Colon (tissue), 2 donors: ENCODE measurements around the gene CDKL4.
"Not testable (repeated sequence)": the region's sequence is repeated elsewhere in the genome, so short reads cannot be mapped to it uniquely, and the experiment has no call there.

Experiments
- FAIRE-seq: peaks from 2 replicates; lab custom pipeline; 2012; peaks lifted over from hg19 to GRCh38; lab: Jason Lieb, UNC
- donor health status: control.
- donor health status: control.

The CDKL4 gene

DNA sequence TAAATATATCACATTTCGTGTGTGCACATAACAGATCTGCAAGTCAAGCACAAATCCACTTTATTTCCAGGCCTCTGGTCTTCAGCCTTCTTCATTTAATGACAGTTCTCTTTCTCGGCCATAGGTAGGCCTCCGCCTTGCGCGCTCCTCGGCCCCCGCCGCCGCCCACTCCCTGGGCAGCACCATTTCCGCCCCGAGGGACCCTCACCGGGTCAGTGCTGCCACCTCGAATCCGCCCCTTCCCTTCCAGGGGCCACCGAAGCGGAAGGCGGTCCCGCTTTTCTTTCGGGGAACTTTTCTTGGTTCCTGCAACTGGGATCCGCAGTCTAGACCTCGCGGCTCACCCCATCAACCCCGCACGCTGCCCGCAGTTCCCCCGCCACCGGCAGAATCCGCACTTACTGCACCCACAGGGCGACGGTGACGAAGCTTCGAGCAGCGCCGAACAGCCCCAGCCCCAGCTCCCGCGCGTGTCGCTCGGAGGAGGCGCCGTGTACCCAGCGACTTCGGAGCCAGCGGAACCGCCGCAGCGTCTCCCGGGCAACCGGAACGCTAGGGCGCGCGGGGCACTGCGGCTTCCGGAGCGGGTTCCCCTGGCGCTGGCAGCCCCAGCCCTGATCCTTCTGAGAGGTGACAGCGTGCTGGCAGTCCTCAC, at the start of gene CDKL4:
CDKL4 (minus strand) TSS at position 502 of the 655 bp plus-strand sequence.
- FAIRE-seq, result no peak

DNA sequence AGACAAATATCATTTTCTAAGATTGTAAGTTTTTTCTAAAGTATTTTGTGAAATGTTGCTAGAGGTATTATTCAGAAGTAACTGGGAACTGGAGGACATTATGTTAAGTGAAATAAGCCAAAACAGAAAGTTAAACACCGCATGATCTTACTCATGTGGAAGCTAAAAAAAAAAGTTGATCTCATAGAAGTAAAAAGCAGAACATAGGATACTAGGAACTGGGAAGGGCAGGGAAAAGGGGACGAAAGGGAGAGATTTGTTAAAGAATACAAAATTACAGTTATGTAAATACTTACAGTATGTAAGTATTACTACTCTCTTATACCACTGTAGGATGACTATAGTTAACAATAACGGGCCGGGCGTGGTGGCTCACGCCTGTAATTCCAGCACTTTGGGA, 46.7 kb upstream of the CDKL4 start:
- no peak for FAIRE-seq

DNA sequence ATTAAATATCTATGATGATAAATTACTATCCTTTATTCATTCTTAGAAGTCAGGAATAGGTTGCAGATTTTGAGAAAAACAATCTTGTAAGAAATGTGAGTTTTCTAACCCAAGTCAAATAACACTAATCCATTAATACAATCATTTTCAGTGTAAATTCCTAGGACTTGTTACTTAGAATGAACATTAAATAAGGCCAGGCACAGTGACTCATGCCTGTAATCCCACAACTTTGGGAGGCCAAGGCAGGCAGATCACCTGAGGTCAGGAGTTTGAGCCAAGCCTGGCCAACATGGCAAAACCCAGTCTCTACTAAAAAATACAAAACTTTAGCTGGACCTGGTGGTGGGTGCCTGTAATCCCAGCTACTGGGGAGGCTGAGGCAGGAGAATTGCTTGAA, 45.8 kb upstream of the CDKL4 start:
- no peak for FAIRE-seq

DNA sequence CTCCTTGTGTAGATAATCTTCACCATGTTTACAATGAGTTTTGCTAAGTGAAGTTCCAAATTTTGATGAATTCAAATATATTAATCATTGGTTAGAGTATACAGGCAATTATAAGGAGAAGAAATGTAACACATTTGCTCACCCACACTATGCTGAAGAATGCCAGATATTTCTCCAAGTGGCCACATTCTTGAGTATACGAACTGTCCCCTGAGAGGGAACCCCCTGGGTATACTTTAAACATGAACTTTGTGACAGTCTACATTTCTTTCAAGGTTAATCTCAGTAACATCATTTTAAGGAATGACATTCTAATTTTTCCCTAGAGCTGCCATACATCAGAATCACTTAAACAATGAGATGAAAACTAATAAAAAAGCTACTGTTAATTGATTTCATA, 39.8 kb upstream of the CDKL4 start:
- no peak for FAIRE-seq

DNA sequence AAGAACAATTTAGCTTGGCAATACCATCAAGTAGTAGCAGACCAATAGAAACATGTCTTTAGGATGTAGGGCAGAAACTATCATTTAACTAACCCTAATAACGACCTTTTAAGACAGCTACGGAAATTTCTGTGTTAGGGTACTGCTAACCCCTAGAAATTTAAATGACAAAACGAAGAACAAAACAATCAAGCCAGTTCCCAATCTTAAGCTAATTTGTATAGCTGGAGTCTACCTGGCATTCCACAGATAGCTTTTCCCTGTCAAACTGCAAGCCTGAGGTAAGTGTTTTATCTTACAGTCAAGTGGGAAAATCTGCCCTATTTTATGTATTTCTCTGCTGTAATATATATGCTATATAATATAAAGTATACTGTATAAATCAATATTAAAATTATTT, 37.6 kb upstream of the CDKL4 start:
- FAIRE-seq, result no peak

DNA sequence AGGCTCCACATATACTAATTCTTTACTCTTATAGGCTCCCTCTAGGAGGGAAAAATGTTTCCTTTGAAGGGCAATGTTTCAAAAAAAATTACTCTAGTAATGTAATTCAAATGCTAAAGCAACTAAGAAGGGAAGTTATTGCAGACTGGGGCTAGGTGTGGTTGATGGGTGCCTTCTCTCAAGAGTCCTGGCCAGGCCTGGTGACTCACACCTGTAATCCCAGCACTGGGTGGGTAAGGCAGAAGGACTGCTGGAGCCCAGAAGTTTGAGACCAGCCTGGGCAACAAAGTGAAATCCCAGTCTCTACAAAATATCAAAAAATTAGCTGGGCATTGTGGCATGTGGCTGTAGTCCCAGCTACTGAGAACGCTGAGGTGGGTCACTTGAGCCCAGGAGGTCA, 31.2 kb upstream of the CDKL4 start:
- no peak for FAIRE-seq

DNA sequence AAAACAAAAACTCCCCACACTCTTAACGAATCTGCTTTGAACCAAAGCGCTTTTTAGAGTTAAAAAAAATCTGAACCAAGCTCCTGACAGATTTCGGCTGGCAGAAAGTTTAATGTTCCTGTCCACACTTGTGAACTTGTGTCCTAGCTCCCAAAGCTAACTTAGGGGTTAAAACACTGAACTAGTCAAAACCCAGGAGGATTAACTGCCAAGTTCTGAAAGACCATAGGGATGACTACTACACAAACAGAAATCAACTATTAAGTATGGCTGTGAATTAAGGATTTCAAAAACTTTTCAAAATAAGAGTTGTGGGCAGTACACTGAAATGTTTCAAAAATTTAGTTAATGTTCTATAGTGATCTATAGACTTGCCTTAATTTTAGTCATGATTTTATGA, 26.2 kb upstream of the CDKL4 start:
- no peak for FAIRE-seq

DNA sequence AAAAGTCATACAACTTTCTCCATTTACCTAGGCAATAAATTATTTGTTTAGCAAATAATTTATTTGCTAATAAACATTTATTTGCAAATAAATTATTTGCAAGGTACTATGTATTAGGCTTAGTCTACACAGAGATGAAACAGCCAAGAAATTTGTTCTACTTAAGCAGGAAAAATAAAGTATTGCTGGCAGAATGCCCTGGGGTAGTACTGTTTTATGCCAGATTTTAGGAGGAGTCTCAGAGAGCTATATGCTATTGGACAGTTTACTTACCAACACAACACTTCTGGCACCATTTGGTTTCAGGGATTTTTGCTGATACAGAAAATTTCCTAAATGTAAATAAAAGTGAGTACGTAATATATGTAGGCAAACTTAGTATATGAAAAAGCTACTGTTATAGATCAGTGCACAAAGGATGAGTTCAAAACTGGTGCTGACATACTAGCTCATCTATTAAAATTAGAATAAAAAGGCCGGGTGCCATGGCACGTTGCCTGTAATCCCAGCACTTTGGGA, 23.2 kb upstream of the CDKL4 start:
- FAIRE-seq, result no peak

DNA sequence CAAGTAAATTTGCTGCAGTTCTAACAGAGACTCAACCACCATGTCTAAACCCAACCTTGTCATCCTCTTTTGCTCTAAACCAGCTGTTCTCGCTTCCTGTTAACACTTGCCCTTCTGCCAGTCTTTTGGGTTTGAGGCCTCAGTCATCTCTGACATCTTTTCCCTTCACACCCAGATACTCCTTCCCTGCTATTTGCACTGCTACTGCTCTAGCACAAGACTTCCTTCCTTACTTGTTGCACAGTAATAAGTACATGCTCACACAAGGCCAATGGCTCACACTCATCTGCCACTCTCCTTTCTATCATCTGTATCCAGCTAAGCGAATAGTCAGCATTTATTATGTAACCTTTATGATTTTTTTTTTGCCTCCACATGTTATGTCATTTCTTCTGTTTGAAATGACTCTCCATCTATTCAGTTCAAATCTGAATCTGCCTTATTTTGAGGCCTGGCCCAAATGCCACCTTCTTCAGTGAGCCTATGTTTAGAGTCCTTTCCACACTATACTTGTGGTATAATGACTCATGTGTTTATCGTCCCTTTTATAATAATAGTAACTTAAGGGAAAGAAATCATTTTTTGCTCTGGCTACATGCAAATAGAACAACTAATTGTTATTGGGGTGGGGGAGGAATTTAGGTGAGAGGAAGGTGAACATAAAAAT, 22.5 kb upstream of the CDKL4 start:
- FAIRE-seq, result no peak

DNA sequence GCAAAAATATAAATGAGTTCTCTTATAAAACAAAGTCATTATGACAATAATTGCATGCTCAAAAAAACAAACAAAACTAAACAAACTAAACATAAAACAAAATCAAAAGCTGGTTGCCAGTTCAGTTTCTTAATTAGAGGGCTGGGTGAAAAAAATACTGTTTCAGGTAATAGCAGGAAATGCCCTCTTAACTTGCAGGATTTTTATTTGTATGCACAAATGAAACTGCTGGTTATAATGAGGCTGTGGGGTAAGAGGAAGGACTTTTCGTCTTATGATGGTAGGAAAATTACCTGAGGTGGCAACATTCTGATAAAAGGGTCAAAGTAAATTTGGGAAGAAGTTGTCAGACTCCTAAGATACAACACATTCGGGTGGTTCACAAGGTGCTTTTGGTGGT, 21.5 kb upstream of the CDKL4 start:
- no peak for FAIRE-seq

DNA sequence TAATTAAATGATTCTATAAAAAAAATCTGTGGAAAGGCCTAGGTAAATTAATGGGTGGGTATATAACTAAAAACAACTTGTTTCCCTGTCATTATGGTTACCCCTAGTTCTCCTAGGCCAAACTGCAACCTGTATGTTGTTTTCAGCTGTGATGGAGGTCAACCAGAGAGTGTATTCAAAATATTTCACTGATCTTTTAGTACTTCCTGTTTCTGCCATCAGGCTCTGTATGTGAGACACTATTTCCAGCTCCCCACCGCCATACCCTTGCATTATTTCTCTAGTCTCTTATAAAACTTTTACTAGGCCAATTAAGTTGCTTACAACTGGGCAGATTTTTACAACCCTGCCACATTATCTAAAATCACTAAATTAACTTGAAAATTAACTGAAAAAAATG, 21.0 kb upstream of the CDKL4 start:
- no peak for FAIRE-seq

DNA sequence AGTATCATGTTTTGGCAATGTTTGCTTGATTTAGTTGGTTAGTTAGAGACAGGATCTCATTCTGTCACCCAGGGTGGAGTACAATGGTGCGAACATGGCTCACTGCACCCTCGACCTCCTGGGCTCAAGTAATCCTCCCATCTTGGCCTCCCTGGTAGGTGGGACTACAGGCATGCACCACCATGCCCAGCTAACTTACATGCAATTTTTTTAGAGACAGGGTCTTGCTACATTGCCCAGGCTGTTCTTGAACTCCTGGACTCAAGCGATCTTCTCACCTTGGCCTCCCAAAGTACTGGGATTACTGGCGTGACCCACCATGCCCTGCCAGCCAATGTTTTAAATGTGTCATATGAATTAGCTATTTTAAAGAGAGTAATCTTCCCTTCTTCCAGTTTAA, 16.3 kb upstream of the CDKL4 start:
- FAIRE-seq, result no peak

DNA sequence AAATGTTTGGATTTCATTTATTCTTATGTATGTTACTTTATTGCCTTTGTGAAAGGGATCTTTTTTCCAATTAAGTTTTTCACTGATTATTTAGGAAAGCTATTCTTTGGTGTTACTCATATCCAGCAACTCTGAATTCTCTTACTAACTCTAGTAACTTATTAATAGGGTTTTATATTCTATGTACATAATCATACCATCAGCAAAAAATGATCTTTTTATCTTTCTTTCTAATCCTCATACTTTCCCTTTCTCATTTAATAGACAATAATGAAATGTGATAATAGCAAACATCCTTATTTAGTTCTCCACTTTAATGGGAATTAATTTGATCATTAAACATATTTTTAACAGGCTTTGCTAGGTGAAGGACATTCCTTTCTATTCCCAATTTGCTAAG, 12.3 kb upstream of the CDKL4 start:
- no peak for FAIRE-seq

DNA sequence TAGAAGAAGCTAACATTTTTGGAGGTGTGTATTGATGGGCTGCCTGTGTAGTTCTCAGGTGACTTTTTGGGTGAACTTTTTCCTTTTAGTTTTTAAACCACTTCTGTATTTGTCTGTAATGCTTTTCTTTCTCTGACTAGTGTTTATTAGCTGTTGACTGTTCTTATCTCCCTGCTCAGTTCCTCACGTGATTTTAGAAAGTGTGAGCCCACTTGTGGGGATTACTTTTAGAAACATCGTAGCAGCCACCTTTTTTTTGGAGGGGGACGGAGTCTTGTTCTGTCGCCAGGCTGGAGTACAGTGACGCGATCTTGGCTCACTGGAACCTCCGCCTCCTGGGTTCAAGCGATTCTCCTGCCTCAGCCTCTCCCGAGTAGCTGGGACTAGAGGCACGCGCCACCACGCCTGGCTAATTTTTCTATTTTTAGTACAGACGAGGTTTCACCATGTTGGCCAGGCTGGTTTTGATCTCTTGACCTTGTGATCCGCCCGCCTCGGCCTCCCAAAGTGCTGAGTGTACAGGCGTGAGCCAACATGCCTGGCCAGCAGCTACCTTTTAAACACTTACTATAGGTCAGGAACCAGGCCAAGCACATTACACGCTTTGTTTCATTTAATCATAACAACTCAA, 9.2 kb upstream of the CDKL4 start:
- no peak for FAIRE-seq

DNA sequence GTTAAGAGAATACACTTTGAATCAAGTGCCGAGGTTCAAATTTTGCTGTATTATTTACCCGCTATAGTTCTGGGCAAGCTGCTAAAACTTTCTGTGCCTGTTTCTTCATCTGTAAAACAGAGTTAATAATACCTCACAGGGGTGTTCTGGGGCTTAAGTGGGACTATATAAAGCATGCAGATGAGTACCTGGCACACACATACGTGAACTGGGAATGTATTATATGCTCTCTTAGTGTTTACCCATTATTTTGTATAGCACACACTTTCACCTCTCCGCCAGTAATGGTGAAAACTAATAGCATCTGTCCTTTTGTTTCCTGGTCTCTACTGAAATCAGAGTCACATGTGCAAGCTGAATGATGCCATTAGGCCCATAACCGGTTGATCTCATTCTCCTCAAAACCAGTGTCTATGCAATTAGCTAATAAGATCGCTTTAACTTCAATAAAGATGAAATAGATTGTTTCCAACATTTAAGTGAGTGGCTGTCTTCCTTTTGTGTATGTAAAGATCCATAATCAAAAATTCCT, 3.8 kb upstream of the CDKL4 start:
- no peak for FAIRE-seq

DNA sequence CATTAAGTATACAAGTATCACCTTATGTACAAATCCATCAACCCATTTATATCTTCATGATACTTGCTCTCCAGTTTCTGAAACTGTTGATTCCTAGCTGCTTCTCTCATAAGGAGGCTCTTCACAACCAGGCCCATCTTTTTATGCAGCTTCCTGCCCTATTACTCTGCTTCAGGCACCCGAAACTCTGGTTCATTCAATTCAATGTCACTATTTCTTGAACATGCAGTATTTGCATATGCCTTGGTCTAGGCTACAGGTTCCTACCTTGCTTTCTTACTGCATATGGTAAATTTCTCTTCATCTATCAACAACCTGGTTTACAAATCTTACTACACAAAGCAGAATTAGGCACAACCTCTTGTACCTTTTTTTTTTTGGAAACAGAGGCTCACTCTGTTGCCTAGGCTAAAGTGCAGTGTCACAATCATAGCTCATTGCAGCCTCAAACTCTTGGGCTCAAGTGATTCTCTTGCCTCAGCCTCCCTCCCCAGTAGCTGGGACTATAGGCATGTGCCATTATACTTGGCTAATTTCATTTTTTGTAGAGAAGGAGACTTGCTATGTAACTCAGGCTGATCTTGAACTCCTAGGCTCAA, 2.7 kb upstream of the CDKL4 start:
- no peak for FAIRE-seq

DNA sequence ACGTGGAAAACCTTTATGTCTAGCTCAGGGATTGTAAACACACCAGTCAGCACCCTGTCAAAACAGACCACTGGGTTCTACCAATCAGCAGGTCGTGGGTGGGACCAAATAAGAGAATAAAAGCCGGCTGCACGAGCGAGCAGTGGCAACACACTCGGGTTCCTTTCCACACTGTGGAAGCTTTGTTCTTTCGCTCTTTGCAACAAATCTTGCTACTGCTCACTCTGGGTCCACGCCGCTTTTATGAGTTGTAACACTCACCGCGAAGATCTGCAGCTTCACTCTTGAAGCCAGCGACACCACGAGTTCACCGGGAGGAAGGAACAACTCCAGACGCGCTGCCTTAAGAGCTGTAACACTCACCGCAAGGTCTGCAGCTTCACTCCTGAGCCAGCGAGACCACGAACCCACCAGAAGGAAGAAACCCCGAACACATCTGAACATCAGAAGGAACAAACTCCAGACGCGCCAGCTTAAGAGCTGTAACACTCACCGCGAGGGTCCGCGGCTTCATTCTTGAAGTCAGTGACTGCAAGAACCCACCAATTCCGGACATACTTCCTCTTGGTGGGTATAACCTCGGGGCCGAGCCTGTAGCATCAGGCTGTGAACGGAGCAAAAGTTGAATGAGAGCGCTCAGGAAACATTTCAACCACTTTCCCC, 1.3 kb upstream of the CDKL4 start:
- not testable (repeated sequence) for FAIRE-seq

DNA sequence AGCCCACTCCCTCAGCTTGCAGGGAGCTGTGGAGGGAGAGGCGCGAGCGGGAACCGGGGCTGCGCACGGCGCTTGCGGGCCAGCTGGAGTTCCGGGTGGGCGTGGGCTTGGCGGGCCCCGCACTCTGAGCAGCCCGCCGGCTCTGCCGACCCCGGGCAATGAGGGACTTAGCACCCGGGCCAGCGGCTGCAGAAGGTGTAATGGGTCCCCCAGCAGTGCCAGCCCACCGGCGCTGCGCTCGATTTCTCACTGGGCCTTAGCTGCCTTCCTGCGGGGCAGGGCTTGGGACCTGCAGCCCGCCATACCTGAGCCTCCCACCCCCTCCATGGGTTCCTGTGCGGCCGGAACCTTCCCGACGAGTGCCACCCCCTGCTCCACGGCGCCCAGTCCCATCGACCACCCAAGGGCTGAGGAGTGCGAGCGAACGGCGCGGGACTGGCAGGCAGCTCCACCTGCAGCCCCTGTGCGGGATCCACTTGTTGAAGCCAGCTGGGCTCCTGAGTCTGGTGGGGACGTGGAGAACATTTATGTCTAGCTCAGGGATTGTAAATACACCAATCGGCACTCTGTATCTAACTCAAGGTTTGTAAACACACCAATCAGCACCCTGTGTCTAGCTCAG, 582 bp upstream of the CDKL4 start:
- not testable (repeated sequence) for FAIRE-seq

DNA sequence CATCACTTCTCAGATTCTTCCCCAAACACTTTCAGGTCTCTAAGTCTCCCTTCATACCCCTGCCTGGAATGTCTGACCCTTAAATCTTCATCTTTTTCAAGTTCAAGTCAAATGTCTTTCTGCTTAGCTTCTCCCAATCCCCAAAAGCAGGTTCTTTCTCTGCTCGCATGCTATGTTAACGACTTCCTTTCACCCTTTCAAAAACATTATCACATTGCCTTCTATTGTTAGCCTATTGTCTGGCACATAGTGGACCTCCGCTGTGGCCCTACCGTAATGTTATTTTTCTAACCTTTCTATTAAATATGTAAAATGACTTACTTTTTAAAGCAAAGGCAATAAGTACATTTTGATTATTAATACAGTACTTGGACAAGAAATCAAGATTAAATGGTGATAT, 2.2 kb downstream of the CDKL4 start:
- no peak for FAIRE-seq

DNA sequence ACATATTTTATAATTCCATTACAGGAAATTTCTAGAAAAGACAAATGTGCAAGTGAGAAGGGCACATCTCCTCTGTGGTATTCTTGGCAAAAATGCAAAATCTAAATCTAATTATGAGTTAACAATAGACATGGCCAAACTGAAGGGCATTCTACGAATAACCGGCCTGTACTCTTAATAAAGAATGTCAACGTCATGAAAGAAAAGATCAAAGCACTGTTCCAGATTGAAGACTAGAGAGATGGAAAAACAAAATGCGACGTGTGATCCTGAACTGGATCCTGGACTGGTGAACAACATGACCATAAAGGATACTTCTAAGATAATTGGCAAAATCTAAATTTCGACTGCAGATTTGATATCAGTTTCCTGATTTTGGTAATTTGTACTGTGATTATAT, 3.0 kb downstream of the CDKL4 start:
- no peak for FAIRE-seq

DNA sequence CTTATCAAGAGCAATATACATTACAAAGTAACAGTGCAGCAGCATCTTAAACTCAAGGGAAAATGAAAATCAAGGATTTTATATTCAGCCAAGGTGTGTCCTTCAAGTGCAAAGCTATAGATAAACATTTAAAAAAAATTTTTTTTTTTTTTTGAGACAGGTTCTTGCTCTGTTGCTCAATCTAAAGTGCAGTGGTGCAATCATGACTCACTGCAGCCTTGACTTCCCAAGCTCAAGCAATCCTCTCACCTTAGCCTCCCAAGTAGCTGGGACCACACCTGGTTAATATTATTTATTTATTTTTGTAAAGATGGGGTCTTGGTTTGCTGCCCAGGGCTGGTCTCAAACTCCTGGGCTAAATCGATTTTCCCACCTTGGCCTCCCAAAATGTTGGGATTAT, 9.0 kb downstream of the CDKL4 start:
- no peak for FAIRE-seq

DNA sequence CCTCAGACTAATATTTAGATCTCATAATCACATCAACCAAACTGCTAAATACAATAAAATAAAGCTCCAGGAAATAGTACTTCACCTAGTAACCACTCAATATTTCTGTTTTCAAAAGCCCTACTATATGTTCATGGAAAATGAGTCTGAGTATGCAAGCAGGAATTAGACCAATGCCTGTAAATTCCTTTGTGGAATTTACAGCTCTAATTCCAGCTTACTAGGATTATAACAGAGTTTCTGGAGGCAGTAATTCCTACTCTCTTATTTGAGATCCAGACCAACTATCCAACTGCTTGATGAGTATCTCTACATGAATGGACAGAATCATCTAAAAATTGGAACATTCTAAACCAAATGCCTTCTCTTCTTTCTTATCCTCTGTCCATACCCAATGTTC, 11.6 kb downstream of the CDKL4 start:
- no peak for FAIRE-seq
